H1 (cell line): ENCODE measurements around the gene TOR1A. TPM values are rescaled to one million over a fixed set of nuclear protein-coding genes. Genes with fewer than 3 reads are reported as not detected.

Experiments
- CTCF ChIA-PET: fragments of 300-600 bp; sonication (Branson Sonifier 250); formaldehyde crosslinking; loops from one replicate; lab custom pipeline; 2021; ENCODE audit not compliant: partially characterized antibody; lab: Charles Lee
- POLR2A ChIA-PET: fragments of 300-600 bp; sonication (Branson Sonifier 250); formaldehyde crosslinking; loops from one replicate; lab custom pipeline; 2021; ENCODE audit warnings: inconsistent platforms; ENCODE audit not compliant: partially characterized antibody; lab: Charles Lee
- DNase-seq, 2 experiments: peaks; one replicate each; pipeline versions ENCODE4 v3.0.0 to v3.0.0-alpha.2; 2010 to 2022; ENCODE audit warnings: low spot score in 2 of 2, low read depth in 1 of 2, mixed read lengths in 1 of 2
- FAIRE-seq: peaks from 2 replicates; lab custom pipeline; 2011; peaks lifted over from hg19 to GRCh38; lab: Jason Lieb, UNC
- H2AFZ ChIP-seq: 2 replicates; pipeline ENCODE4 v1.8.1; 2012; ENCODE audit warnings: low read length, inconsistent platforms
- H2AK5ac ChIP-seq: 2 replicates; pipeline ENCODE4 v1.6.1; 2013; ENCODE audit warnings: low read depth, low read length
- H2BK120ac ChIP-seq: replicated peaks from 2 replicates; pipeline ENCODE3; 2013; ENCODE audit warnings: low read depth, low read length, inconsistent platforms
- H2BK12ac ChIP-seq: 2 replicates; pipeline ENCODE4 v1.6.1; 2013; ENCODE audit warnings: low read depth, low read length
- H2BK15ac ChIP-seq: 2 replicates; pipeline ENCODE4 v1.6.1; 2013; ENCODE audit warnings: low read length
- H2BK20ac ChIP-seq: 2 replicates; pipeline ENCODE4 v1.6.1; 2013; ENCODE audit warnings: low read length
- H2BK5ac ChIP-seq: 2 replicates; pipeline ENCODE4 v1.6.1; 2013; ENCODE audit warnings: low read depth, low read length
- H3K14ac ChIP-seq: 2 replicates; pipeline ENCODE4 v1.6.1; 2013; ENCODE audit warnings: inconsistent platforms; ENCODE audit not compliant: insufficient read length
- H3K18ac ChIP-seq: 2 replicates; pipeline ENCODE4 v1.6.1; 2013; ENCODE audit warnings: low read length; ENCODE audit errors: extremely low read depth
- H3K23ac ChIP-seq: 2 replicates; pipeline ENCODE4 v1.6.1; 2013; ENCODE audit warnings: inconsistent platforms; ENCODE audit not compliant: insufficient read length
- H3K23me2 ChIP-seq: 2 replicates; pipeline ENCODE4 v1.6.1; 2013; ENCODE audit warnings: low read depth, low read length
- H3K27ac ChIP-seq: 2 replicates; pipeline ENCODE4 v1.6.1; 2011; ENCODE audit warnings: low read depth, low read length, inconsistent platforms
- H3K27me3 ChIP-seq, 4 experiments: replicated peaks in 1 of 4; 1 replicate in 1 of 4; 2 replicates in 3 of 4; pipeline versions ENCODE4 v1.6.1 to v1.8.1; 2011 to 2013; ENCODE audit warnings: low read length in 3 of 4, mild to moderate bottlenecking in 3 of 4, inconsistent platforms in 2 of 4, mixed read lengths in 2 of 4, moderate library complexity in 1 of 4; ENCODE audit not compliant: control insufficient read depth in 3 of 4, insufficient read depth in 3 of 4; ENCODE audit errors: extremely low read depth in 1 of 4
- H3K36me3 ChIP-seq, 4 experiments: 2 replicates each; pipeline versions ENCODE4 v1.6.1 to v1.8.1; 2011 to 2013; ENCODE audit warnings: mild to moderate bottlenecking in 4 of 4, low read length in 3 of 4, moderate library complexity in 2 of 4, control low read depth in 1 of 4, inconsistent platforms in 1 of 4; ENCODE audit not compliant: insufficient read depth in 4 of 4, control insufficient read depth in 2 of 4
- H3K4ac ChIP-seq: replicated peaks from 2 replicates; pipeline ENCODE3; 2013; ENCODE audit warnings: low read length, low read depth, mixed read lengths, inconsistent platforms; ENCODE audit not compliant: insufficient read length
- H3K4me1 ChIP-seq, 4 experiments: replicated peaks in 1 of 4; 1 replicate in 1 of 4; 2 replicates in 3 of 4; pipeline versions ENCODE4 v1.6.1 to v1.8.1; 2011 to 2013; ENCODE audit warnings: low read length in 3 of 4, inconsistent platforms in 2 of 4, mixed read lengths in 1 of 4; ENCODE audit not compliant: insufficient read depth in 4 of 4, control insufficient read depth in 3 of 4
- H3K4me2 ChIP-seq, 2 experiments: 2 replicates each; pipeline versions ENCODE4 v1.6.1 to v1.8.1; 2011 to 2013; ENCODE audit warnings: low read depth in 2 of 2, low read length in 2 of 2, control low read depth in 1 of 2, inconsistent platforms in 1 of 2, mild to moderate bottlenecking in 1 of 2; ENCODE audit not compliant: insufficient read depth in 1 of 2
- H3K4me3 ChIP-seq, 4 experiments: fragments of 200-600, 300-600 bp in 1 of 4; sonication (generic), shearing (Covaris generic), sonication (Bioruptor Twin) in 1 of 4; 2 replicates each; pipeline versions ENCODE4 v1.5.1 to v1.8.1; 2011 to 2016; ENCODE audit warnings: low read length in 4 of 4, low read depth in 3 of 4, control low read depth in 2 of 4, inconsistent platforms in 2 of 4, mild to moderate bottlenecking in 2 of 4, mixed read lengths in 1 of 4, moderate library complexity in 1 of 4; ENCODE audit not compliant: insufficient read depth in 2 of 4; ENCODE audit errors: extremely low read depth in 1 of 4
- H3K56ac ChIP-seq: replicated peaks from 2 replicates; pipeline ENCODE3; 2013; ENCODE audit warnings: low read depth, mild to moderate bottlenecking, mixed read lengths, low read length, inconsistent platforms; ENCODE audit not compliant: insufficient read length
- H3K79me1 ChIP-seq: 2 replicates; pipeline ENCODE4 v1.6.1; 2013; ENCODE audit warnings: low read depth, low read length, control low read depth
- H3K79me2 ChIP-seq, 2 experiments: 2 replicates each; pipeline versions ENCODE4 v1.6.1 to v1.8.1; 2012 to 2013; ENCODE audit warnings: low read length in 2 of 2, mild to moderate bottlenecking in 2 of 2, inconsistent platforms in 1 of 2; ENCODE audit not compliant: insufficient read depth in 2 of 2, control insufficient read depth in 1 of 2
- H3K9ac ChIP-seq, 4 experiments: replicated peaks in 1 of 4; 1 replicate in 1 of 4; 2 replicates in 3 of 4; pipeline versions ENCODE4 v1.6.1 to v1.8.1; 2011 to 2013; ENCODE audit warnings: low read depth in 3 of 4, low read length in 3 of 4, control low read depth in 2 of 4, mild to moderate bottlenecking in 2 of 4, moderate library complexity in 2 of 4, inconsistent platforms in 1 of 4; ENCODE audit errors: extremely low read depth in 1 of 4
- H3K9me3 ChIP-seq, 2 experiments: 2 replicates each; pipeline versions ENCODE4 v1.6.1 to v1.8.1; 2012 to 2013; ENCODE audit warnings: mild to moderate bottlenecking in 2 of 2, moderate library complexity in 2 of 2, control low read depth in 1 of 2, inconsistent platforms in 1 of 2, low read depth in 1 of 2, low read length in 1 of 2, mixed read lengths in 1 of 2; ENCODE audit not compliant: insufficient read depth in 2 of 2
- H4K20me1 ChIP-seq, 2 experiments: replicated peaks in 1 of 2; 2 replicates each; pipeline versions ENCODE3 to v1.8.1; 2011 to 2013; ENCODE audit warnings: inconsistent platforms in 2 of 2, low read length in 2 of 2, mild to moderate bottlenecking in 1 of 2; ENCODE audit not compliant: insufficient read depth in 2 of 2, control insufficient read depth in 1 of 2
- H4K5ac ChIP-seq: 2 replicates; pipeline ENCODE4 v1.6.1; 2013; ENCODE audit warnings: low read length, low read depth, mixed read lengths, inconsistent platforms; ENCODE audit not compliant: insufficient read length
- H4K8ac ChIP-seq: 2 replicates; pipeline ENCODE4 v1.8.0; 2013; ENCODE audit warnings: mild to moderate bottlenecking, moderate library complexity, low read length, inconsistent platforms; ENCODE audit not compliant: insufficient read depth; ENCODE audit errors: extremely low read depth
- H4K91ac ChIP-seq: replicated peaks from 2 replicates; pipeline ENCODE3; 2013; ENCODE audit warnings: low read length, mixed read lengths, inconsistent platforms; ENCODE audit not compliant: insufficient read length
- EGR1 ChIP-seq: IDR thresholded peaks from 2 replicates; pipeline ENCODE4 v1.6.1; 2011; ENCODE audit warnings: low read depth, low read length, borderline replicate concordance
- GABPA ChIP-seq: IDR thresholded peaks from 2 replicates; pipeline ENCODE4 v1.6.1; 2011; ENCODE audit warnings: mild to moderate bottlenecking, low read length, moderate library complexity, borderline replicate concordance; ENCODE audit not compliant: insufficient read depth
- SIRT6 ChIP-seq: IDR thresholded peaks from one replicate; pipeline ENCODE4 v1.7.1; 2012; ENCODE audit warnings: low read length, inconsistent platforms
- WGBS, 2 experiments: shearing (Covaris generic) in 1 of 2; methylation state at CpG; one replicate each; pipeline versions ENCODE4 v1.1.6 to v1.1.7; 2013 to 2015; ENCODE audit warnings: low lambda C conversion rate in 2 of 2, mixed read lengths in 2 of 2, inconsistent platforms in 1 of 2, low coverage in 1 of 2, missing lambda C conversion rate in 1 of 2; ENCODE audit not compliant: insufficient replicate concordance in 2 of 2, insufficient coverage in 1 of 2, insufficient read length in 1 of 2; ENCODE audit errors: extremely low coverage in 1 of 2, missing lambda C conversion rate in 1 of 2; 5-methylcytosine and 5-hydroxymethylcytosine counted together
- polyA plus RNA-seq, 7 experiments: library from polyadenylated mRNA; depleted of rRNA in 3 of 7; stranded (reverse) in 5 of 7; unstranded in 2 of 7; fragments of >200 nt in 5 of 7; fragments of 200-250 nt in 2 of 7; gene quantifications; 1 replicate in 5 of 7; 2 replicates in 1 of 7; 4 replicates in 1 of 7; pipeline versions ENCODE4 v1.2.1 to v1.2.3, GENCODE V29; 2011 to 2013; ENCODE audit warnings: missing spikeins in 2 of 7, mixed read lengths in 2 of 7
- total RNA-seq: library from RNA; stranded (reverse); fragmentation: NEBNext Ultra II Directional; extraction: Animal tissue kit (Norgen Biotek cat#: 25700); gene quantifications from 2 replicates; pipeline ENCODE4 v1.2.1, GENCODE V29; 2021

Gene TOR1A
- total and polyA plus RNA-seq, 2 of the 8 experiments (the other 6 are each of a cell fraction or from before 2014, with no cell fraction given): 37.6 to 46.7 TPM

DNA sequence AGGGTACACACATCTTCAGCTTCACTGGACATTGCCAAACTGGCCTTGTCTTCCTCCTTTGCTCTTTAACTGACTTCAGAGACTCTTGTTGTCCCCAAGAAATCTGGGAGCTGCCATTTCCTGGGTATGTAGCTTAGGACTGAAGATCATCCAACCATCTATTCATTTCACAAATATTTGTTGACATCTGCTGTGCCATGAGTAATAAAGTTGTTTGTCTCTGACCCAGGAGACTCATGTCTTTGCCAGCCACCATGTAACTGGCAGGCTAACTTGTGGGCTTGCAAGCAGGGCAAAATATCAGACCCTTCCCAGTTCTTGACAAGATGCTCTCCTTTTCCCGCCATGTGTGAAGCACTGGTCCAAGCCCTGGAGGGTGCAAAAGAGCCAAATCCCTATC lies 38.1 kb downstream of the TOR1A start:
- H3K14ac ChIP-seq: no peak overlapping the region
- H4K5ac ChIP-seq: no peak overlapping the region
- no peak overlapping the region for H2AFZ ChIP-seq
- H4K20me1 ChIP-seq: no peaks in the 10 kb centered on the region
- no peak overlapping the region for H3K4ac ChIP-seq
- H3K36me3 ChIP-seq: no peaks in the 10 kb centered on the region
- no peaks in the 10 kb centered on the region for H3K79me2 ChIP-seq
- no peaks in the 10 kb centered on the region for H3K79me1 ChIP-seq
- H3K9ac ChIP-seq: peak overlapping the region in 1 of 4 experiments; percentile 51; a peak in 2 of 7 replicates
- H3K27me3 ChIP-seq: no peaks in the 10 kb centered on the region
- H2BK5ac ChIP-seq: no peak overlapping the region
- CTCF ChIA-PET: interaction anchor here (1.0 to 12.8 kb wide), 7 partner anchors 10 to 173 kb away, joined by 3 to 250 read pairs (median 11); no protein-coding TSS in a partner anchor
- H2BK12ac ChIP-seq: no peak overlapping the region
- no peak for DNase-seq
- H3K4me3 ChIP-seq: no peak overlapping the region
- H4K91ac ChIP-seq: no peak overlapping the region
- H2AK5ac ChIP-seq: no peak overlapping the region
- H2BK20ac ChIP-seq: no peak overlapping the region
- no peak for FAIRE-seq
- H3K9me3 ChIP-seq: no peaks in the 10 kb centered on the region
- TF ChIP-seq GABPA (no peak), SIRT6 (no peak), EGR1 (no peak)
- WGBS, 2 experiments: 77% methylated on average over 1 of the region's 1 CpG; no CpG with 5 or more reads in 1 of the 2 experiments
- H3K18ac ChIP-seq: no peak overlapping the region
- H4K8ac ChIP-seq: no peak overlapping the region
- no peak overlapping the region for H3K56ac ChIP-seq
- H3K27ac ChIP-seq: no peak overlapping the region
- H3K4me2 ChIP-seq: no peak overlapping the region
- H3K4me1 ChIP-seq: no peaks in the 10 kb centered on the region
- POLR2A ChIA-PET: interaction anchor here (2.1 kb wide), 1 partner anchor 48 kb away, joined by 4 read pairs; no protein-coding TSS in a partner anchor
- no peak overlapping the region for H2BK120ac ChIP-seq
- H3K23me2 ChIP-seq: no peaks in the 10 kb centered on the region
- no peak overlapping the region for H3K23ac ChIP-seq
- no peak overlapping the region for H2BK15ac ChIP-seq
